Liver (tissue), 9 donors: Measurements from ENCODE around the gene ZNF354C. TPM values are rescaled to one million over a fixed set of nuclear protein-coding genes. Genes with fewer than 3 reads are reported as not detected.

Experiments
- DNase-seq: peaks from one replicate; pipeline ENCODE4 v3.0.0-alpha.2; 2017; ENCODE audit warnings: low spot score
- H3K27ac ChIP-seq, 2 donors: one replicate each; pipeline ENCODE4 v1.7.0; 2013; ENCODE audit warnings: inconsistent platforms in 2 of 2, low read length in 2 of 2, control low read depth in 1 of 2, low read depth in 1 of 2, mild to moderate bottlenecking in 1 of 2
- H3K27me3 ChIP-seq, 4 donors: one replicate each; pipeline versions ENCODE4 v1.6.1 to v1.7.0; 2013; ENCODE audit warnings: low read length in 3 of 4, inconsistent platforms in 1 of 4, mild to moderate bottlenecking in 1 of 4, moderate library complexity in 1 of 4; ENCODE audit not compliant: control insufficient read depth in 4 of 4, insufficient read depth in 4 of 4
- H3K36me3 ChIP-seq, 4 donors: one replicate each; pipeline versions ENCODE4 v1.6.1 to v1.7.0; 2013; ENCODE audit warnings: low read length in 3 of 4, mild to moderate bottlenecking in 3 of 4, low read depth in 1 of 4, moderate library complexity in 1 of 4; ENCODE audit not compliant: control insufficient read depth in 4 of 4, insufficient read depth in 3 of 4
- H3K4me1 ChIP-seq, 4 donors: one replicate each; pipeline versions ENCODE4 v1.6.1 to v1.7.0; 2013; ENCODE audit warnings: low read length in 3 of 4, mild to moderate bottlenecking in 3 of 4, moderate library complexity in 1 of 4; ENCODE audit not compliant: control insufficient read depth in 4 of 4, insufficient read depth in 4 of 4
- H3K4me3 ChIP-seq, 3 donors: one replicate each; pipeline versions ENCODE4 v1.6.1 to v1.7.0; 2013; ENCODE audit warnings: low read length in 3 of 3, control low read depth in 1 of 3, low read depth in 1 of 3, mild to moderate bottlenecking in 1 of 3
- H3K9ac ChIP-seq, 2 donors: one replicate each; pipeline ENCODE4 v1.7.0; 2013; ENCODE audit warnings: low read length in 2 of 2, mild to moderate bottlenecking in 2 of 2, moderate library complexity in 2 of 2, control low read depth in 1 of 2, low read depth in 1 of 2
- H3K9me3 ChIP-seq, 4 donors: one replicate each; pipeline versions ENCODE4 v1.6.1 to v1.7.0; 2013; ENCODE audit warnings: low read length in 3 of 4; ENCODE audit not compliant: control insufficient read depth in 4 of 4
- ATF3 ChIP-seq: IDR thresholded peaks from 2 replicates; pipeline ENCODE4 v1.6.1; 2016; ENCODE audit warnings: antibody characterized with exemption
- EGR1 ChIP-seq, 2 donors: IDR thresholded peaks; 2 replicates each; pipeline ENCODE4 v1.6.1; 2016 to 2018; ENCODE audit warnings: antibody characterized with exemption in 2 of 2, low read depth in 2 of 2
- FOXA1 ChIP-seq: IDR thresholded peaks from 2 replicates; pipeline ENCODE4 v1.6.1; 2016; ENCODE audit warnings: antibody characterized with exemption
- FOXA2 ChIP-seq: IDR thresholded peaks from 2 replicates; pipeline ENCODE4 v1.6.1; 2016; ENCODE audit warnings: antibody characterized with exemption
- GABPA ChIP-seq, 2 donors: IDR thresholded peaks in 1 of 2; conservative IDR thresholded peaks in 1 of 2; 2 replicates each; pipeline ENCODE4 v1.6.1; 2016; ENCODE audit warnings: antibody characterized with exemption in 2 of 2, mild to moderate bottlenecking in 1 of 2, moderate library complexity in 1 of 2
- HNF4A ChIP-seq, 2 donors: conservative IDR thresholded peaks; 2 replicates each; pipeline ENCODE4 v1.6.1; 2016; ENCODE audit warnings: antibody characterized with exemption in 2 of 2, mild to moderate bottlenecking in 2 of 2
- HNF4G ChIP-seq: IDR thresholded peaks from 2 replicates; pipeline ENCODE4 v1.6.1; 2016; ENCODE audit warnings: antibody characterized with exemption
- JUND ChIP-seq, 2 donors: IDR thresholded peaks; 2 replicates each; pipeline ENCODE4 v1.6.1; 2016; ENCODE audit warnings: antibody characterized with exemption in 2 of 2
- MAX ChIP-seq: IDR thresholded peaks from 2 replicates; pipeline ENCODE4 v1.6.1; 2016; ENCODE audit warnings: antibody characterized with exemption
- NR2F2 ChIP-seq: IDR thresholded peaks from 2 replicates; pipeline ENCODE4 v1.6.1; 2016; ENCODE audit warnings: antibody characterized with exemption
- RAD21 ChIP-seq, 2 donors: IDR thresholded peaks; 2 replicates each; pipeline ENCODE4 v1.6.1; 2016; ENCODE audit warnings: antibody characterized with exemption in 2 of 2, mild to moderate bottlenecking in 2 of 2
- REST ChIP-seq: IDR thresholded peaks from 2 replicates; pipeline ENCODE4 v1.6.1; 2016; ENCODE audit warnings: antibody characterized with exemption, mild to moderate bottlenecking
- RXRA ChIP-seq, 2 donors: IDR thresholded peaks; 2 replicates each; pipeline ENCODE4 v1.6.1; 2017 to 2018; ENCODE audit warnings: antibody characterized with exemption in 2 of 2, mild to moderate bottlenecking in 1 of 2
- SP1 ChIP-seq: IDR thresholded peaks from 2 replicates; pipeline ENCODE4 v1.6.1; 2018; ENCODE audit warnings: antibody characterized with exemption, mild to moderate bottlenecking
- TAF1 ChIP-seq: conservative IDR thresholded peaks from 2 replicates; pipeline ENCODE4 v1.6.1; 2016; ENCODE audit warnings: antibody characterized with exemption, mild to moderate bottlenecking
- YY1 ChIP-seq: IDR thresholded peaks from 2 replicates; pipeline ENCODE4 v1.6.1; 2016; ENCODE audit warnings: antibody characterized with exemption, mild to moderate bottlenecking
- WGBS: extraction: QIAGEN DNeasy Blood & Tissue Kit; methylation state at CpG from one replicate; pipeline ENCODE4 v1.1.7; 2013; 5-methylcytosine and 5-hydroxymethylcytosine counted together
- polyA plus RNA-seq, 2 donors: library from polyadenylated mRNA; stranded (reverse) in 1 of 2; unstranded in 1 of 2; fragments of 200-250 nt in 1 of 2; fragments of >200 nt in 1 of 2; fragmentation: Nextera tagmentation in 1 of 2; extraction: Ambion mirVana in 1 of 2; gene quantifications; one replicate each; pipeline versions ENCODE4 v1.2.1 to v1.2.3, GENCODE V29; 2013 to 2015
- total RNA-seq, 2 donors: library from RNA; depleted of rRNA; stranded (reverse); fragments of >200 nt; gene quantifications; one replicate each; pipeline ENCODE4 v1.2.3, GENCODE V29; 2014
- TF ChIP-seq, protein P1 (sequence below): IDR thresholded peaks from 2 replicates; pipeline ENCODE4 v1.6.1; 2016; ENCODE audit warnings: antibody characterized with exemption
- TF ChIP-seq, protein P2 (sequence below): fragments of 150-350 bp; IDR thresholded peaks from 2 replicates; pipeline ENCODE4 v1.5.1; 2017; ENCODE audit warnings: improper control_type of control experiment, low read depth, low read length; ENCODE audit not compliant: missing input control
- donor health status: healthy.
- donor health status: healthy.
- donor health status: healthy.
- donor health status: healthy.
- donor health status: healthy.

Gene ZNF354C
- total and polyA plus RNA-seq, 4 donors, result 0.49 to 2.8 (median 1.6) TPM

- H3K9me3 ChIP-seq, result peaks cover 0 to 3% (median 1%) of the 10 kb centered on the region in 4 donors
- H3K9ac ChIP-seq, result no peak overlapping the region
- no peaks in the 10 kb centered on the region for H3K4me1 ChIP-seq
- TF ChIP-seq ATF3 (no peak), FOXA1 (no peak), MAX (no peak)
- H3K27me3 ChIP-seq, result no peaks in the 10 kb centered on the region
- H3K36me3 ChIP-seq, result peaks cover 0 to 3% (median 0%) of the 10 kb centered on the region in 4 donors
- no peak overlapping the region for H3K27ac ChIP-seq
- H3K4me3 ChIP-seq, result no peak overlapping the region
- DNase-seq, result no peak
- WGBS, result 86% methylated on average over 10 of the region's 10 CpGs
Measured at GRCh38 chr5:179131321-179131835, 71.2 kb downstream of the ZNF354C start.

DNA sequence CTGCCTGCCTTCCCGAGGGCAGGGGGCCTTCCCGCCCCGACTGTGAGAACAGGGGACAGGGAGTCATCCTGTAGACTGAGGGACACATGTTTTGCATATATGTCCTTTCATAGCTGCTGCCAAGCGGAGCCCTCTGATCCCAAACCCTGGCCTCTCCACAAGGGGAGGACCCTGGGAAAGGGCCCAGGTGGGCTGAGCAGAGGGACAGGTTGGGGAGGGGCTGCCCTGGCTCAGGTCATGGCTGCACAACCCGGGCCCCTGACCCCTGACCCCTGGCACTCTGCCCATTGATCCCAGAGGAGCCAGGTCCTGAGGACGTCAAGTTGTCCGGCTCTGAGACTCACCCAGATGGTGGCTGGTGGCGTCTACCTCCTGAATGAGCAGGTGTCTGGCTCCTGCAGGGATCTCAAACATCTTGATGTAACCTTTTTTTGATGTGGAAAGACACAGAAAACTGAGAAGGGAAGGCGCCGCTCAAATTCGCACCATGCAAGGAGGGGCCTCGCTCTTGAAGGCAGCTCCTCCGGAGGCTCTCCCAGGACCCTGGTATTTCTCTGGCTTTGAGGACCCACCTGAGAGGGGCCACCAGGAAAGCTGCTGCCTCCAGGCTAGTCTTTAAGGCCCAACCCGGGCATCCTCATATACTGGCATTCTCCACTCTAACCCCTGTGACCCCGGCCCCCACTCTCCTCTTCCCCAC lies 71.9 kb downstream of the ZNF354C start:
- Histone ChIP-seq H3K36me3 (peaks cover 0 to 3% (median 0%) of the 10 kb centered on the region in 4 donors), H3K27me3 (no peaks in the 10 kb centered on the region), H3K4me3 (no peak overlapping the region), H3K27ac (no peak overlapping the region), H3K9ac (no peak overlapping the region), H3K4me1 (no peaks in the 10 kb centered on the region), H3K9me3 (peaks cover 0 to 3% (median 1%) of the 10 kb centered on the region in 4 donors)
- DNase-seq, result no peak
- WGBS, result 75% methylated on average over 15 of the region's 15 CpGs
- TF ChIP-seq, protein P1, sequence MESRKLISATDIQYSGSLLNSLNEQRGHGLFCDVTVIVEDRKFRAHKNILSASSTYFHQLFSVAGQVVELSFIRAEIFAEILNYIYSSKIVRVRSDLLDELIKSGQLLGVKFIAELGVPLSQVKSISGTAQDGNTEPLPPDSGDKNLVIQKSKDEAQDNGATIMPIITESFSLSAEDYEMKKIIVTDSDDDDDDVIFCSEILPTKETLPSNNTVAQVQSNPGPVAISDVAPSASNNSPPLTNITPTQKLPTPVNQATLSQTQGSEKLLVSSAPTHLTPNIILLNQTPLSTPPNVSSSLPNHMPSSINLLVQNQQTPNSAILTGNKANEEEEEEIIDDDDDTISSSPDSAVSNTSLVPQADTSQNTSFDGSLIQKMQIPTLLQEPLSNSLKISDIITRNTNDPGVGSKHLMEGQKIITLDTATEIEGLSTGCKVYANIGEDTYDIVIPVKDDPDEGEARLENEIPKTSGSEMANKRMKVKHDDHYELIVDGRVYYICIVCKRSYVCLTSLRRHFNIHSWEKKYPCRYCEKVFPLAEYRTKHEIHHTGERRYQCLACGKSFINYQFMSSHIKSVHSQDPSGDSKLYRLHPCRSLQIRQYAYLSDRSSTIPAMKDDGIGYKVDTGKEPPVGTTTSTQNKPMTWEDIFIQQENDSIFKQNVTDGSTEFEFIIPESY, result no peak
- TF ChIP-seq HNF4A (conservative IDR thresholded peaks at IDR 0.05), result no peak
- TF ChIP-seq SP1, result no peak
- no peak for TF ChIP-seq RXRA (IDR thresholded peaks at IDR 0.05)
- TF ChIP-seq EGR1 (IDR thresholded peaks at IDR 0.05; ENCODE audit: low read depth in 2 of 2), result no peak
- TF ChIP-seq NR2F2, result no peak
- no peak for TF ChIP-seq RAD21 (IDR thresholded peaks at IDR 0.05)
- TF ChIP-seq FOXA1, result no peak
- TF ChIP-seq, protein P2, sequence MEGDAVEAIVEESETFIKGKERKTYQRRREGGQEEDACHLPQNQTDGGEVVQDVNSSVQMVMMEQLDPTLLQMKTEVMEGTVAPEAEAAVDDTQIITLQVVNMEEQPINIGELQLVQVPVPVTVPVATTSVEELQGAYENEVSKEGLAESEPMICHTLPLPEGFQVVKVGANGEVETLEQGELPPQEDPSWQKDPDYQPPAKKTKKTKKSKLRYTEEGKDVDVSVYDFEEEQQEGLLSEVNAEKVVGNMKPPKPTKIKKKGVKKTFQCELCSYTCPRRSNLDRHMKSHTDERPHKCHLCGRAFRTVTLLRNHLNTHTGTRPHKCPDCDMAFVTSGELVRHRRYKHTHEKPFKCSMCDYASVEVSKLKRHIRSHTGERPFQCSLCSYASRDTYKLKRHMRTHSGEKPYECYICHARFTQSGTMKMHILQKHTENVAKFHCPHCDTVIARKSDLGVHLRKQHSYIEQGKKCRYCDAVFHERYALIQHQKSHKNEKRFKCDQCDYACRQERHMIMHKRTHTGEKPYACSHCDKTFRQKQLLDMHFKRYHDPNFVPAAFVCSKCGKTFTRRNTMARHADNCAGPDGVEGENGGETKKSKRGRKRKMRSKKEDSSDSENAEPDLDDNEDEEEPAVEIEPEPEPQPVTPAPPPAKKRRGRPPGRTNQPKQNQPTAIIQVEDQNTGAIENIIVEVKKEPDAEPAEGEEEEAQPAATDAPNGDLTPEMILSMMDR, result no peak
- no peak for TF ChIP-seq MAX
- no peak for TF ChIP-seq TAF1
- no peak for TF ChIP-seq GABPA (IDR thresholded peaks at IDR 0.05 in 1 of 2, conservative IDR thresholded peaks at IDR 0.05 in 1 of 2)
- TF ChIP-seq FOXA2, result no peak
- no peak for TF ChIP-seq HNF4G
- TF ChIP-seq REST, result no peak
- no peak for TF ChIP-seq YY1
- TF ChIP-seq ATF3, result no peak
- TF ChIP-seq JUND (IDR thresholded peaks at IDR 0.05), result no peak
